Hematopoietic multipotent progenitor cell treated with erythropoietin and hydrocortisone succinate and interleukin-3 and kit ligand, for 4 days (in vitro differentiated cells): ENCODE data around the gene BASP1.
A peak's percentile ranks its signal among the peaks of the same experiment; 100 is the strongest.

ENCODE experiments used
- DNase-seq: peaks from one replicate; pipeline ENCODE4 v3.0.0-alpha.2; 2015

Gene BASP1, protein sequence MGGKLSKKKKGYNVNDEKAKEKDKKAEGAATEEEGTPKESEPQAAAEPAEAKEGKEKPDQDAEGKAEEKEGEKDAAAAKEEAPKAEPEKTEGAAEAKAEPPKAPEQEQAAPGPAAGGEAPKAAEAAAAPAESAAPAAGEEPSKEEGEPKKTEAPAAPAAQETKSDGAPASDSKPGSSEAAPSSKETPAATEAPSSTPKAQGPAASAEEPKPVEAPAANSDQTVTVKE

GRCh38 chr5:17217493-17218352 is at the start of gene BASP1:
TSS of gene BASP1 (plus strand) at chr5:17217631. CDS start at chr5:17275217, 57,586 bp downstream.
- DNase-seq: peak; percentile 82

- no peak for DNase-seq
Measured at GRCh38 chr5:17169507-17169906, 47.9 kb upstream of the BASP1 start.

DNA sequence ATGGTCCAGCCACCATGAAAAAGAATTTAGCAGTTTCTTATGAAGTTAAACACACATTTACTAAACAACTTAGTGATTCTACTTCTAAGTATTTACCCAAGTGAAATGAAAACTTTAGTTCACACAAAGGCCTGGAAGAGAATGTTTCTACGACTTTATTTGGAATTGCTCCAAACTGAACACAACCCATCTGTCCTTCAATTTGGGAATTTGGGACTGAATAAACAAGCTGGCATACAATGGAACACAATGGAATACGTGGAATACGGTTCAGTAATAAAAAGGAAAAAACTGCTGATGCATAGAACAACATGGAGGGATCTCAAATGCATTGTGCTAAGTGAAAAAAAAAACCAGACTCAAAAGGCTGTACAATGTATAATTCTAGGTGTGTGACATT is 44.6 kb upstream of the BASP1 start:
- DNase-seq: no peak

- no peak for DNase-seq
Measured at GRCh38 chr5:17174965-17175364, 42.5 kb upstream of the BASP1 start.

GRCh38 chr5:17177501-17178372 is 39.7 kb upstream of the BASP1 start:
- DNase-seq: no peak

DNA sequence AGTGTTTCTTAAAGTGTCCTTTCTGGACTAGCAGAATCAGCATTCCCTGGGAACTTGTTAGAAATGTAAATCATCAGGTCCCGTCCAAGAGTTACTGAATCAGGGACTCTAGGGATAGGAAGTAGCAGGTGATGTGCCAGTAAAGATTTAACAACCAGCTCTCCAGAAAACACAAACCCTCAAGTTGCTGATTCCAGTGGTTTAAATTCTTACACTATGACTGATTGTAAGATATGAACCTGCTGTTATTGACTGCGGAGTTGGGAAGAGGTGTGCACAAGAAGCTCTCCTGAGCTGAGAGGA is 39.1 kb upstream of the BASP1 start:
- DNase-seq: no peak

- DNase-seq: no peak
Measured at GRCh38 chr5:17180330-17180843, 37.0 kb upstream of the BASP1 start.

DNA sequence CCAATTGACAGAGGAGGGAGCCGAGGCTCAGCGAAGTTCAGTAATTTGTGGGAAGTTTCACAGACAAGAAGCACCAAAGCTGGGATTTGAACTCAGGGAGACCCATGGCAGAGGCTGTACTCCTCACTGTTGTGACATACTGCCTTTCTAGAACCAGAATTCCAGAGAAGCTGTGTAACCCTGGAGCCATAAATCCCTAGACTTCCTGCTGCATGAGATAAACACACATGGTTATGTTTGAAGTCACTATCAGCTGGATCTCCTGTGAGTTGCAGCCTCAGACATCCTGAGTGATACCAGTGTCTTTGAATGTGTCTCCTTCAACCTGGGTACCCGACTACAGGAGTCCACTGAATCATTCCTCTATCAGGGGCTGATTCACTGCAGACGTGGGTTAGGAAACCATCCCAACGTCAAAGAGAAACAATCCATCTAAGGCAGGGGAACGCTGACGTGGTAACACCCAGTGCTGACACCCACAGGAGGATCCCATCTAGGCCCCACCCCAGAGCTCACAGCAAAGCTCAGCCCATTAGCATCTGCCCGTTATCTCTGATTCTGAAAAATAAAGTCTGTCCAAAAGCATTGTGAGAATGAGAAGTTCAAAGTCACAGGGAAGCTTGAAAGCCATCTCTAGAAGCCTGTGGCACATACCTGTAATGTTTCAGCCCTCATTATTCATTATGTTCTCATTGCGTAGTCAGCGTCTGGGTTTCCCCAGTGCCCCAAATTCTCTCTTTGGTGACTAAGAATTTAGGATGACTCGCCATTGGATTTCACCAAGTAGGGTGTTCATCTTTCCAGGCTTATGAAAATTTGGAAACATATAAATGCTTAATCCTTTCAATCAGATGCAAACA is 36.3 kb upstream of the BASP1 start:
- DNase-seq: no peak

- DNase-seq: no peak
Measured at GRCh38 chr5:17182494-17182893, 34.9 kb upstream of the BASP1 start.

GRCh38 chr5:17182981-17183380 is 34.5 kb upstream of the BASP1 start:
- no peak for DNase-seq

- no peak for DNase-seq
Measured at GRCh38 chr5:17183831-17184230, 33.6 kb upstream of the BASP1 start.

GRCh38 chr5:17184588-17184987 is 32.8 kb upstream of the BASP1 start:
- DNase-seq: no peak

DNA sequence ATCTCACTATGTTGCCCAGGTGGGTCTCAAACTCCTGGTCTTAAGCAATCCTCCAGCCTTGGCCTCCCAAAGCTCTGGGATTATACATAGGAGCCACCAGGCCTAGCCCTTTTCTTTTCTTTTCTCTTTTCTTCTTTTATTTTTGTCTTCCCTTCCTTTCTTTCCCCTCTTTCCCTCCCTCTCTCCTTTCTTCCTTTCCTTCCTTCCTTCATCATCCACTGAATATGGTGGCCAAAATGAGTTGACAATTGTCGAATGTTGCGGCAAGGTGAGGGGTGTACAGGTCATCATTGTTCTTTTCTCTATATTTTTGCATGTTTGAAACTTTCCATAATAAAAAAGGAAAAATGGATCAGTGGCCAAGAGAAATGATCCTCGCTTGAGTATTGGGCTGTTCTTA is 32.1 kb upstream of the BASP1 start:
- no peak for DNase-seq

- DNase-seq: no peak
Measured at GRCh38 chr5:17185773-17186172, 31.7 kb upstream of the BASP1 start.

DNA sequence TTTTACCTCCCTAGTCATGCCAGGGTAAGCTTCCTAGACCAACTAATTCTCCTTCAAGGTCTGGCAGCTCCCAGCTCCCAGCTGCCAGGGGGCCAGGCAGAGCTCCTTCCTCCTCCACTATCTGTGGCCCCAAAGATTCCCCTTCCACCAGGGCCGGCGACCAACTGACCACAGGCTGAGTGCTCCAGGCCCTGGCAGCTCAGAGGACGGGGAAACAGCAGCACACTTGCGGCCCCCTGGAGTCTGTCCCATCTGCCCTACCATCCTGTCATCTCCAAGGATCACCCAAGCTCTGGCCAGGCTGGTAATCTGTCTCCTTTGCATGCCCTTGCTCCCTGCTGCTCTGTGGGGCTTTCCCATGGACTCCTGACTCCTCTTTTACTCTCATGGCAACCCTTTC is 31.2 kb upstream of the BASP1 start:
- no peak for DNase-seq

- no peak for DNase-seq
Measured at GRCh38 chr5:17187011-17187785, 30.2 kb upstream of the BASP1 start.

DNA sequence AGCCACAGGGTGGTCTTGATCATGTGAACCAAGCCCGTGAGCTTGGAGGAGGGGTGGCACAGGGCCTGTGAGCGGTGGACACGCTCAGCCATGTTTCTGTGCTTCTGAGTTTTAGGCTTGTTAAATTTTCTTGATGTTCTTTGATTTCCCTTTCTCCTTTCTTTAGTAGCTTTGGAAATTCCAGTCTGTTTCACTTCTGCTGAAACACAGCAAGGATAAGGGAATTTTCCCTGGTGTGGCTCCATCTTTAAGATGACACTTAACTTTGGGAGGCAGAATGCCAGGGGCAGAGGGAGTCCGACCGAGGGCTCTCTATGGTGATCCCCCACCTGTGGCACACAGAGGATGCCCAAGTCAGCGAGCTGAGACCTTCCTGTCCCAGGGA is 29.7 kb upstream of the BASP1 start:
- no peak for DNase-seq

DNA sequence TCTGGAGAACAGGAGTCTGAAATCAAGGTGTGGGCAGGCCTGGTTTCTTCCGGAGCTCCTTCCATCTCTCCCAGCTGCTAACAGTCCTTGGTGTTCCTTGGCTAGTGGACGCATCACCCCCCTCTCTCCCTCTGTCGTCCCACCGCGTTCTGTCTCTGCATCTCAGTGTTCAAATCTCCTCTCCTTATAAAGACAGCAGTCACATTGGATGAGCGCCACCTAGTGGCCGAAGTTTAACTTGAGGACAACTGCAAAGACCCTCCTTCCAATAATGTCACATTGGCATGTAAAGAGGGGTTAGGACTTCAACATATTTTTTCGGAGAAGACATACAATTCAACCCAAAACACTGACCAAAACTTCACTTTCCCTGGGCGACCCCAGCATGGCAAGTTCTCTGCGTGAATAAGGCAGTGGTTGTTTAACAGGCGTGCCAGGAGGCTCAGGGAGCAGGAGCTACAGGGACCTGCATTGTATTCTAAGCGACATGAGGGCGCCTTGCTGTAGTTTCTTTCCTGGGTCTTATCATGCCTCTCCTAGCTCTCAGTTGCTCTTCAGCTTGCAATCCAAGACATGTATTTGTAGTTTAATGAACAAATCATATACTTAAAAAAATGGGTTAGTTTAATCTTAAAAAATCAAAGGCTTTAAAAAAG is 27.9 kb upstream of the BASP1 start:
- DNase-seq: peak; percentile 89

GRCh38 chr5:17190242-17190778 is 27.1 kb upstream of the BASP1 start:
- peak; percentile 80 for DNase-seq

- no peak for DNase-seq
Measured at GRCh38 chr5:17190799-17191391, 26.5 kb upstream of the BASP1 start.
